Sigmoid colon (tissue), 7 donors: ENCODE data around the gene THSD8. TPM values are rescaled to one million over a fixed set of nuclear protein-coding genes. Genes with fewer than 3 reads are reported as not detected.

Experiments
- DNase-seq: peaks from one replicate; pipeline ENCODE4 v3.0.0-alpha.2; 2019
- H3K27ac ChIP-seq, 4 donors: fragments of 200-600 bp; sonication (generic); one replicate each; pipeline ENCODE4 v1.5.1; 2016 to 2019; ENCODE audit warnings: mild to moderate bottlenecking in 1 of 4
- H3K27me3 ChIP-seq, 3 donors: fragments of 200-600 bp; sonication (generic); one replicate each; pipeline ENCODE4 v1.5.1; 2019; ENCODE audit warnings: mild to moderate bottlenecking in 1 of 3
- H3K36me3 ChIP-seq, 4 donors: fragments of 200-600 bp; sonication (generic); one replicate each; pipeline ENCODE4 v1.5.1; 2016 to 2019
- H3K4me1 ChIP-seq, 4 donors: fragments of 200-600 bp; sonication (generic); one replicate each; pipeline ENCODE4 v1.5.1; 2017 to 2019
- H3K4me3 ChIP-seq, 4 donors: fragments of 200-600 bp; sonication (generic); one replicate each; pipeline ENCODE4 v1.5.1; 2017 to 2019; ENCODE audit warnings: mild to moderate bottlenecking in 2 of 4, moderate library complexity in 1 of 4
- H3K9me3 ChIP-seq, 4 donors: fragments of 200-600 bp in 3 of 4; sonication (generic) in 3 of 4; one replicate each; pipeline versions ENCODE4 v1.5.1 to v1.6.1; 2013 to 2019
- CTCF ChIP-seq, 4 experiments: fragments of 450-650 bp in 3 of 4; fragments of 200-600 bp in 1 of 4; IDR thresholded peaks; one replicate each; pipeline ENCODE4 v1.5.1; 2016 to 2019; ENCODE audit warnings: antibody characterized with exemption in 4 of 4, mild to moderate bottlenecking in 3 of 4, moderate library complexity in 2 of 4
- EP300 ChIP-seq, 4 donors: sonication (generic); formaldehyde crosslinking; IDR thresholded peaks; one replicate each; pipeline ENCODE4 v1.6.1; 2017; ENCODE audit warnings: antibody characterized with exemption in 4 of 4
- POLR2A ChIP-seq, 2 donors: fragments of 450-650 bp; IDR thresholded peaks; one replicate each; pipeline ENCODE4 v1.6.1; 2016; ENCODE audit warnings: antibody characterized with exemption in 2 of 2, mild to moderate bottlenecking in 2 of 2, moderate library complexity in 2 of 2
- POLR2AphosphoS5 ChIP-seq, 4 donors: sonication (generic); formaldehyde crosslinking; IDR thresholded peaks; one replicate each; pipeline ENCODE4 v1.6.1; 2017; ENCODE audit warnings: antibody characterized with exemption in 4 of 4
- WGBS, 2 donors: extraction: QIAGEN DNeasy Blood & Tissue Kit; methylation state at CpG; one replicate each; pipeline ENCODE4 v1.1.7; 2013; 5-methylcytosine and 5-hydroxymethylcytosine counted together
- intact Hi-C: fragments of 100-400 bp; cut with DNase I; formaldehyde crosslinking; loops from one replicate; pipeline ENCODE4 v1.15.1; 2023
- polyA plus RNA-seq, 3 donors: library from polyadenylated mRNA; stranded (reverse); fragments of 200-250 nt; gene quantifications; one replicate each; pipeline ENCODE4 v1.2.3, GENCODE V29; 2013
- total RNA-seq, 4 donors: library from RNA; depleted of rRNA; stranded (reverse); fragments of >200 nt; gene quantifications; one replicate each; pipeline ENCODE4 v1.1.0, GENCODE V29; 2016
- donor health status: healthy with polysubstance abuse.
- donor health status: Bipolar disorder and iron deficiency.
- donor health status: healthy.

The THSD8 gene
- total and polyA plus RNA-seq, 7 donors, result 2.5 to 2.8 TPM; not detected in 5

- DNase-seq, result no peak
- H3K36me3 ChIP-seq, result no peaks in the 10 kb centered on the region
- no peaks in the 10 kb centered on the region for H3K27me3 ChIP-seq
- no peaks in the 10 kb centered on the region for H3K9me3 ChIP-seq
- TF ChIP-seq EP300 (IDR thresholded peaks at IDR 0.05) (no peak), POLR2AphosphoS5 (IDR thresholded peaks at IDR 0.05) (no peak), CTCF (IDR thresholded peaks at IDR 0.05) (no peak), POLR2A (IDR thresholded peaks at IDR 0.05) (no peak)
- H3K4me3 ChIP-seq, result no peak overlapping the region
- 76 to 80% methylated on average over 3 of the region's 3 CpGs for WGBS, 2 donors
- intact Hi-C loops, result no loop called here
- H3K4me1 ChIP-seq, result peaks cover 0 to 67% (median 66%) of the 10 kb centered on the region in 4 donors
- peak overlapping the region; percentile 97 to 100 (median 98) for H3K27ac ChIP-seq
Measured at GRCh38 chr19:12786952-12787351, 14.9 kb upstream of the THSD8 start.

DNA sequence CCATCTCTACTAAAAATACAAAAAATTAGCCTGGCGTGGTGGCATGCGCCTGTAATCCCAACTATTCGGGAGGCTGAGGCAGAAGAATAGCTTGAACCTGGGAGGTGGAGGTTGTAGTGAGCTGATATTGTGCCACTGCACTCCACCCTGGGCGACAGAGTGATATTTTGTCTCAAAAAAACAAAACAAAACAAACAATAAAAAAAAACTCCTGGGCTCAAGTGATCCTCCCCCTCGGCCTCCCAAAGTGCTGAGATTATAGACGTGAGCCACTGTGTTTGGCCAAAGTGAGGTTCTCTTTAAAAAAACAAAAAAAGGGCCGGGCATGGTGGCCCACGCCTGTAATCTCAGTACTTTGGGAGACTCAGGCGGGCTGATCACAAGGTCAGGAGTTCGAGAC lies 14.4 kb upstream of the THSD8 start:
- Histone ChIP-seq H3K4me3 (no peak overlapping the region), H3K36me3 (no peaks in the 10 kb centered on the region), H3K27me3 (no peaks in the 10 kb centered on the region), H3K9me3 (no peaks in the 10 kb centered on the region), H3K27ac (peak overlapping the region; percentile 97 to 100 (median 98)), H3K4me1 (peaks cover 0 to 66% (median 62%) of the 10 kb centered on the region in 4 donors)
- intact Hi-C loops, result no loop called here
- TF ChIP-seq EP300 (IDR thresholded peaks at IDR 0.05) (no peak), CTCF (IDR thresholded peaks at IDR 0.05) (no peak), POLR2A (IDR thresholded peaks at IDR 0.05) (no peak), POLR2AphosphoS5 (IDR thresholded peaks at IDR 0.05) (no peak)
- 54 to 74% methylated on average over 10 of the region's 10 CpGs for WGBS, 2 donors
- DNase-seq, result no peak

DNA sequence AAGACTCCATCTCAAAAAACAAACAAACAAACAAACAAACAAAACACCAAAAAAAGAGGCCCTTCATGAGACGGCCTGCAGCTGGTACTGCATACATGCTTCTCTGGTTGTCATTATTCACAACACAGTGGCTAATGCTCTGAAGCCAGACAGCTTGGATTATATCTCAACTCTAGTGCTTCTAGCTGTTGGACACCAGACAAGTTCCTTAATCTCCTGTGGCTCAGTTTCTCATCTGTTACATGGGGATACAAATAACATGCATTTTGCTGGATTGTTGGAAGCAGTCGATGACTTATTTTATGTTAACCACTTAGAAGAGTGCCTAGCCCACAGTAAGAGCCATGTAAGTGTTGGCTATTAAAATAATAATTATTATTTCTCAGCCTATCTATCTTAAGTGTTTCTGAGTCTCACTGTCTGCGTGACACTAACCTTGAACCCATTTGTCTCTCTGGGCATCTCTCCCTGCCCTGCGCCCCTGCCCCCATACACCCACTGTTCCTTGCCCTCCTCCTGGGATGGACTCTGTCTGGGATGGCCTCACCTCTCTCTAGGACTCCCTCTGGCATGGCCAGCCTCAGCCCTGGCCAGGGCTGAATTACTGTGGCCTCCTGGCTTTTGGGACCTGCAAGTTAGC lies 13.7 kb upstream of the THSD8 start:
- no peak for DNase-seq
- intact Hi-C loops, result no loop called here
- 25 to 51% methylated on average over 4 of the region's 4 CpGs for WGBS, 2 donors
- TF ChIP-seq EP300 (IDR thresholded peaks at IDR 0.05) (no peak), POLR2AphosphoS5 (IDR thresholded peaks at IDR 0.05) (no peak), CTCF (IDR thresholded peaks at IDR 0.05) (no peak), POLR2A (IDR thresholded peaks at IDR 0.05) (no peak)
- no peaks in the 10 kb centered on the region for H3K27me3 ChIP-seq
- peak overlapping the region in 3 of 4 donors; percentile 72 to 99 (median 84) for H3K4me3 ChIP-seq
- H3K4me1 ChIP-seq, result peaks cover 0 to 59% (median 57%) of the 10 kb centered on the region in 4 donors
- no peaks in the 10 kb centered on the region for H3K9me3 ChIP-seq
- peak overlapping the region; percentile 97 to 100 (median 98) for H3K27ac ChIP-seq
- no peaks in the 10 kb centered on the region for H3K36me3 ChIP-seq

- Histone ChIP-seq H3K27me3 (no peaks in the 10 kb centered on the region), H3K9me3 (no peaks in the 10 kb centered on the region), H3K4me3 (peak overlapping the region; percentile 39 to 99 (median 78)), H3K36me3 (no peaks in the 10 kb centered on the region), H3K27ac (peak overlapping the region; percentile 97 to 100 (median 98)), H3K4me1 (peaks cover 0 to 55% (median 53%) of the 10 kb centered on the region in 4 donors)
- TF ChIP-seq EP300 (IDR thresholded peaks at IDR 0.05) (no peak), POLR2AphosphoS5 (IDR thresholded peaks at IDR 0.05) (peak in 3 of 4 donors; percentile 37 to 69 (median 45)), CTCF (IDR thresholded peaks at IDR 0.05) (no peak), POLR2A (IDR thresholded peaks at IDR 0.05) (peak in 1 of 2 donors; percentile 10)
- intact Hi-C loops, result no loop called here
- WGBS, 2 donors, result 1 to 9% methylated on average over 12 of the region's 12 CpGs
- peak; percentile 94 for DNase-seq
Measured at GRCh38 chr19:12788682-12789097, 13.2 kb upstream of the THSD8 start.
